ENCODE data around the gene POC1B.

POC1B gene

DNA sequence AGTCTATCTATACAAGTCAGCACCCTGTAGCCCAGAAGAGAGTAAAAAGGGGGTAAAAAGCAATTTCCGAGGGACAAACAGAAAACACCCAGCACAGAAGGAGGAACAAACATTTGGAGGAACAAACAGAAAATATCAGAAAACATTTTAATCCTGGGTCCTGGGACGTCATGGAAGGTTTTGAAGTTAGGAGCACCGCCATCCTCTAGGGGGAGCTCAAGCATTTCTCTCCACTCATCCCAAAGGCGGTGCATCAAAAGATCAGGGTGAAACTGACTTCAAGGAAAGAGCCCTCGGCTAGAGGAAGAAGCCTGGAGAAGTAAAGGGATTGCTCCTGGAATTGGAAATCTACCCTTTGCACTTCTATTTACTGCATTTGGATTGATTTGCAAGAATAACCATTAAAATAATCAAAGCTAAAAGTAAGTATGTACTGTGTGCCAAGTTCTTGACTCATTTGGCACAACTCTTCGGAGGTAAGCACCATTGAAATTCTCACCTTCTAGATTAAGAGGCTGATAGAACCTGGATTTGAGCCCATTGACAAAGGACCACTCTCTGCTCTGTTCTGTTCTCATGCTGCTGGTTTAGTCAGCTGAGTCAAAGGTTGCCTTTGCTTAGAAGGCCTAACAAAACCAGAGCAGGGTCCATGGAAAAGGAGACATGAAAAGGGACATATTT lies 17.2 kb upstream of the POC1B start:
- no peak for TF ChIP-seq Cebpa-rat (IDR thresholded peaks at IDR 0.05)
- H3K4me2 ChIP-seq = peak overlapping the region in 3 of 11 experiments; percentile 44 to 71 (median 58); a peak in 6 of 22 replicates

DNA sequence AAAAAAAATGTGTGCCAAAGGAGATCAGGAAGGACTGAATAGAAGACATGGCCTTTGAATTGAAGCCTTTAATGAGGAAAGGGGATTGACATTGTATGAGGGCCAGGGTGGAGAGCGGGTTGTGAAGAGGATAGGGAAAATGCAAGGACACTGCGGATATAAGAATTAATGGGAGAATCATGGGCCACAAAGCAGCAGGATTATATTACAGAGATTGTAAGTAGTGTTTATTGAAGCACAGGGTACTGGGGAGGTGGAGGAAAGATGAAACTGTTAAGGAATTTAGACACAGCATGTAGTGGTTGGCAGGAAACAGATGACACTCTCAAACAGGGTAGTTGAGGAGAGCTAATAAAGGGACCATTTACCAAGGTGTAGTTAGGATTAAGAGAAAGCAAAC lies 16.4 kb upstream of the POC1B start:
- H3K4me2 ChIP-seq = peak overlapping the region in 1 of 11 experiments; percentile 71; a peak in 3 of 22 replicates
- peaks cover 16 to 47% (median 25%) of the 10 kb centered on the region in 10 experiments for H3K4me1 ChIP-seq
- H3K9me3 ChIP-seq (replicated peaks in 1 of 11) = no peaks in the 10 kb centered on the region
- H3K27ac ChIP-seq = no peak overlapping the region
- no peak for TF ChIP-seq Cebpa-rat (IDR thresholded peaks at IDR 0.05)
- no peak overlapping the region for H3K4me3 ChIP-seq
- H3K9ac ChIP-seq = no peak overlapping the region
- H3K27me3 ChIP-seq = no peaks in the 10 kb centered on the region
- 0 out of 22 replicates have a peak, but pooled peaks cover 0 to 4% (median 0%) of the 10 kb centered on the region in 11 experiments for H4K20me1 ChIP-seq
- H3K36me3 ChIP-seq = no peaks in the 10 kb centered on the region

More for the DNA sequence above, 17.2 kb upstream of the POC1B start:
- Histone ChIP-seq H3K9ac (no peak overlapping the region), H3K9me3 (replicated peaks in 1 of 11) (no peaks in the 10 kb centered on the region), H3K27me3 (no peaks in the 10 kb centered on the region), H4K20me1 (0 out of 22 replicates have a peak, but pooled peaks cover 0 to 4% (median 0%) of the 10 kb centered on the region in 11 experiments), H3K27ac (no peak overlapping the region), H3K4me3 (no peak overlapping the region), H3K4me1 (peaks cover 16 to 49% (median 25%) of the 10 kb centered on the region in 10 experiments), H3K36me3 (no peaks in the 10 kb centered on the region)

DNA sequence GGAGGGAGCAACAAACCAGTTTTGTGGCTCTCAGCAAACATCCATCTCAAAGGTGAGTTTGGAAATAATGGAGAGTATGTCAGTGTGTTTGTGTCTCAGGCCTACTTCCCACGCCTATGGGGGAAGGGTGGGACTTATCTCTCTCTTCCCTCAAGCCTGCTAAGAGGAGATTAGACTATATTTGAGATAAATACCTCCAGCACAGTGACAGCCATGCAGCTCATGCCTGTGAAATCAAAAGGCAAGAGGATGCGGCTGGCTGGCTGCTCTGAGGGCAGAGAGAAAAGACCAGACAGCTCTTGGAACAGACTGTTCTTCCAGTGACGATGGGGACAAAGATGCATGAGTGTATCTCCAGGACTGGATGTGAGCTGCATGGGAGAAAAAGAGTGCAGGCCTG lies 14.7 kb upstream of the POC1B start:
- no peak for TF ChIP-seq Cebpa-rat (IDR thresholded peaks at IDR 0.05)
- H3K4me2 ChIP-seq = no peak overlapping the region

DNA sequence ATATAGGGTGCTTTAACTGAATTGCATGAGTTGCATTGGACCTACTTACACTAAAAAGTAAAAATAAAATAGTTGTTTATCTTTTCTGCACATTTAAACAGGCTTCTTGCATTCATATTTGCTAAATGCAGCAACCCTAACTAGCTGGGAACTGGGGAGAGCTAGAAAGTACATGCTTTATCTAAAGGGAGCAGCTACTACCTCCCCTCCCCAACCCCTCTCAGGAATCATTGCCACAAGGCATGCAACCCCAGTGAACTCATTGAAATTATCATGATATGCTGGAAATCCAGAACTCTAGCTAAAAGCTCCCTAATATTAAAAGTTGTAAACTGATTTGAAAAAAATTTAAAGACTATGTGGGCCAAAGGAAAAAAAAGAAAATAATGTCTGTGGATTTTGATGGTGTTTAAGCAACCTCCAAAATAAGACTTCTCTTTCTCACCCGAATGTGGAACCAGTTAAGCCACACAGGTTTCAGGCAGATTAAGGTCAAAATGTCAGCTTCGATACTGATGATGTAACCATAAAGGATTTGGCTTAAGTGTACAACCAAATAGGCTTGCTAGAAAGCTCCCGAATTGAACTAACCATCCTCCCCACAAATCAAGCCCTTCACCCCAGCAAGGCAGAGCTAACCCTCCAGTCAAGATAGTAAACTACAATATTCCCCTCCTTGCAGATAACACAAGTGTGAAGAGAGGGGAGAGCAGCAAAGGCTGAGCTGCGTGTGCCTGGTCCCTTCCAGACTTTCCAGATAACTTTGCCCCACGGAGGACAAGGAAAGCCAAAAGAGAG lies 13.8 kb upstream of the POC1B start:
- no peak for TF ChIP-seq Cebpa-rat (IDR thresholded peaks at IDR 0.05)
- H3K27me3 ChIP-seq = no peaks in the 10 kb centered on the region
- no peak overlapping the region for H3K9ac ChIP-seq
- no peak overlapping the region for H3K4me2 ChIP-seq
- peaks cover 5 to 22% (median 10%) of the 10 kb centered on the region in 10 experiments for H3K4me1 ChIP-seq
- no peaks in the 10 kb centered on the region for H3K9me3 ChIP-seq (replicated peaks in 1 of 11)
- H3K36me3 ChIP-seq = no peaks in the 10 kb centered on the region
- H3K27ac ChIP-seq = no peak overlapping the region
- no peak overlapping the region for H3K4me3 ChIP-seq
- 0 out of 22 replicates have a peak, but pooled peaks cover 0 to 4% (median 0%) of the 10 kb centered on the region in 11 experiments for H4K20me1 ChIP-seq

More for the DNA sequence above, 14.7 kb upstream of the POC1B start:
- Histone ChIP-seq H3K27ac (no peak overlapping the region), H3K4me3 (no peak overlapping the region), H4K20me1 (0 out of 22 replicates have a peak, but pooled peaks cover 0 to 4% (median 0%) of the 10 kb centered on the region in 11 experiments), H3K4me1 (peaks cover 14 to 32% (median 20%) of the 10 kb centered on the region in 10 experiments), H3K9ac (no peak overlapping the region), H3K9me3 (replicated peaks in 1 of 11) (no peaks in the 10 kb centered on the region), H3K36me3 (no peaks in the 10 kb centered on the region), H3K27me3 (no peaks in the 10 kb centered on the region)

DNA sequence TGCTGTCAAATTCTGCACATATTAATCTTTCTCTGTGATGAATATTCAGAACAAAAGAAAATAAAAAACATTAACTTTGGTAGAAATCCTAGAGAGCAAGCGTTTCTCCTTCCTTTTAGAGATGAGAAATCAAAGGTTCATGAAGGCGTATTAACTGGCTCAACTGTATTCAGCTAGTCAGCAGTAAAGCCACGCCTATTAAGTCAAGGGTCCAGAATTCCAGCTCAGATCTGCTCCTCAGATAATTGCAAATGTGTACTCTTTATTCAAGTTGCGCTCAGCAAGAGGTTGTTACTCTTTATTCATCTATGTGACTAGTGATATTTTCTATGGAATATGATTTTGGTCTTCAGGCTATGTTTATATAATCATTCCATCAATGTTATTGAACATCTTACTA lies 13.1 kb upstream of the POC1B start:
- TF ChIP-seq Cebpa-rat (IDR thresholded peaks at IDR 0.05) = no peak
- Histone ChIP-seq H3K4me2 (no peak overlapping the region), H3K27ac (no peak overlapping the region), H3K9me3 (replicated peaks in 1 of 11) (no peaks in the 10 kb centered on the region), H3K4me1 (peaks cover 0 to 15% (median 3%) of the 10 kb centered on the region in 10 experiments; a peak in 11 of 20 replicates), H3K4me3 (no peak overlapping the region), H3K9ac (no peak overlapping the region), H3K36me3 (no peaks in the 10 kb centered on the region), H4K20me1 (peaks cover 0 to 6% (median 2%) of the 10 kb centered on the region in 11 experiments; a peak in 4 of 22 replicates), H3K27me3 (no peaks in the 10 kb centered on the region)

DNA sequence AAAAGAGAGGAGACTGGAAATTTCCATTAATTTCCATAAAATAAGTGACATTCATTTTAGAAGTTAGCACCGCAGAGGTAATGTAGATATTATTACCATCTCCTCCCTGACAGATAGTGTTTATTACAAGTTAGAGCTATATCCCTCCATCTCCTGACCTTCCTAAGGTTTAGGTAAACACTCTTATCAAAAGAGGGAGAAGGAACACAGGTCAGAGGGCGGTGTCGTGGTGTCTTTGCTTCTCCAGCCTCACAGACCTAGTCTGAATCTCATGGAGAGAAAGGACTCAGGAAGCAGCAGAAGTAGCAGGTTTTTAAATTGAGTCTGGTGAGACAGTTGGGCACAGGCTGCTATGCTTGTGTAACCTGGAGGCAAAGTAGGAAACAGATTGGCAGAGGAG lies 11.5 kb upstream of the POC1B start:
- H4K20me1 ChIP-seq = peaks cover 0 to 12% (median 5%) of the 10 kb centered on the region in 11 experiments; a peak in 6 of 22 replicates
- H3K36me3 ChIP-seq = no peaks in the 10 kb centered on the region
- H3K9me3 ChIP-seq (replicated peaks in 1 of 11) = no peaks in the 10 kb centered on the region
- TF ChIP-seq Cebpa-rat (IDR thresholded peaks at IDR 0.05) = no peak
- peaks cover 0 to 3% (median under 1%) of the 10 kb centered on the region in 10 experiments; a peak in 6 of 20 replicates for H3K4me1 ChIP-seq
- H3K27ac ChIP-seq = no peak overlapping the region
- H3K4me2 ChIP-seq = no peak overlapping the region
- H3K9ac ChIP-seq = no peak overlapping the region
- H3K4me3 ChIP-seq = no peak overlapping the region
- no peaks in the 10 kb centered on the region for H3K27me3 ChIP-seq

DNA sequence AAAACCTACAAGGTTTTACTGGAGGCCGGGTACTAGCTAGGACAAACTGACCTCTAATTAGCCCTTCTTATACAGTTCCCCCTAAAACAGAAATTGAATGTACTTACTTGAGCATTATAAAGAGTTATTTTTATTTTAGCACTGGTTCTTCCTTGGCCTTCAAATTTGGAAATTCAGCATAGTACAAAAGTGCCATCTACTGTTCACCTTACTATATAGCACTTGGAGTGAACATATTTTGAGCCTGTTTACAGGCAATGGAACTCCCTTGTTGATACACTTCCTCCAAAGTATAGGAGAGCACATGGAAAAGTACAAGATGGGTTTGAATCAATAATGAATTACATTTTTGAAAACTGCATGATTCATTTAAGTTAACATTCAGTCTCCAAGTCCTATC lies 3.9 kb upstream of the POC1B start:
- Histone ChIP-seq H3K9me3 (replicated peaks in 1 of 11) (peaks cover 0 to 5% (median 0%) of the 10 kb centered on the region in 11 experiments; a peak in 2 of 22 replicates), H4K20me1 (peaks cover 0 to 12% (median 5%) of the 10 kb centered on the region in 11 experiments; a peak in 9 of 22 replicates), H3K4me1 (peaks cover 0 to 37% (median 19%) of the 10 kb centered on the region in 10 experiments; a peak in 18 of 20 replicates), H3K4me2 (peak overlapping the region in 3 of 11 experiments; percentile 15 to 97 (median 64); a peak in 3 of 22 replicates), H3K36me3 (no peaks in the 10 kb centered on the region), H3K27me3 (no peaks in the 10 kb centered on the region), H3K9ac (no peak overlapping the region), H3K4me3 (no peak overlapping the region), H3K27ac (no peak overlapping the region)
- no peak for TF ChIP-seq Cebpa-rat (IDR thresholded peaks at IDR 0.05)

DNA sequence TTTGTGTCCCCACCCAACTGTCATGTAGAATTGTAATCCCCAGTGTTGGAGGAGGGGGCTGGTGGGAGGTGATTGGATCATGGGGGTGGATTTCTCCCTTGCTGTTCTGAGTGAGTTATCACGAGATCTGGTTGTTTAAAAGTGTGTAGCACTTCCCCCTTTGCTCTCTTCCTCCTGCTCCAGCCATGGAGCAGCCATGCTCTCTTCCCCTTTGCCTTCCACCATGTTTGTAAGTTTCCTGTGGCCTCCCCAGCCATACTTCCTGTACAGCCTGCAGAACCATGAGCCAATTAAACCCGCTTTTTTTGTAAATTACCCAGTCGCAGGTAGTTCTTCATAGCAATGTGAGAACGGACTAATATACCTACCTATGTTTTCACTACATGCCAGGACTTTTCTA lies 2.6 kb upstream of the POC1B start:
- peaks cover 0 to 5% (median 0%) of the 10 kb centered on the region in 11 experiments; a peak in 2 of 22 replicates for H3K9me3 ChIP-seq (replicated peaks in 1 of 11)
- H3K27me3 ChIP-seq = no peaks in the 10 kb centered on the region
- H4K20me1 ChIP-seq = peaks cover 0 to 10% (median under 1%) of the 10 kb centered on the region in 11 experiments; a peak in 10 of 22 replicates
- no peak for TF ChIP-seq Cebpa-rat (IDR thresholded peaks at IDR 0.05)
- peak overlapping the region in 3 of 11 experiments; percentile 4 to 36 (median 10); a peak in 1 of 22 replicates for H3K27ac ChIP-seq
- peaks cover 9 to 44% (median 27%) of the 10 kb centered on the region in 10 experiments for H3K4me1 ChIP-seq
- no peak overlapping the region for H3K4me3 ChIP-seq
- H3K9ac ChIP-seq = no peak overlapping the region
- H3K36me3 ChIP-seq = peaks cover 3 to 7% (median 4%) of the 10 kb centered on the region in 11 experiments; a peak in 19 of 22 replicates
- H3K4me2 ChIP-seq = peak overlapping the region in 9 of 11 experiments; percentile 2 to 97 (median 48); a peak in 12 of 22 replicates

Measured in BLaER1 treated with 17β-estradiol and CSF1 and Interleukin-3, amounts not matched to agents 10 nM and 100 nM (cell line).